H9 (cell line): ENCODE data around the gene BEND7. TPM values are rescaled to one million over a fixed set of nuclear protein-coding genes. Genes with fewer than 3 reads are reported as not detected.

Experiments used
- DNase-seq: peaks from one replicate; pipeline ENCODE4 v3.0.0-alpha.2; 2017
- H2AFZ ChIP-seq: one replicate; pipeline ENCODE4 v1.6.1; 2013; ENCODE audit warnings: mild to moderate bottlenecking, low read length, control low read depth, moderate library complexity
- H2AK5ac ChIP-seq: 2 replicates; pipeline ENCODE4 v1.6.1; 2013; ENCODE audit warnings: low read length, control low read depth, mixed read lengths; ENCODE audit not compliant: insufficient read length
- H2BK120ac ChIP-seq: one replicate; pipeline ENCODE4 v1.6.1; 2013; ENCODE audit warnings: low read depth, mild to moderate bottlenecking, low read length, control low read depth, inconsistent platforms; ENCODE audit not compliant: poor library complexity, severe bottlenecking
- H2BK12ac ChIP-seq: 2 replicates; pipeline ENCODE4 v1.6.1; 2013; ENCODE audit warnings: low read length, control low read depth, mixed read lengths, low read depth; ENCODE audit not compliant: insufficient read length
- H2BK15ac ChIP-seq: 2 replicates; pipeline ENCODE4 v1.6.1; 2013; ENCODE audit warnings: low read depth, low read length, control low read depth
- H2BK20ac ChIP-seq: one replicate; pipeline ENCODE4 v1.6.1; 2013; ENCODE audit warnings: low read depth, mild to moderate bottlenecking, low read length, control low read depth, inconsistent platforms; ENCODE audit not compliant: poor library complexity, severe bottlenecking
- H2BK5ac ChIP-seq: 2 replicates; pipeline ENCODE4 v1.6.1; 2013; ENCODE audit warnings: low read length, control low read depth, mixed read lengths; ENCODE audit not compliant: insufficient read length
- H3K14ac ChIP-seq: 2 replicates; pipeline ENCODE4 v1.6.1; 2013; ENCODE audit warnings: low read length, control low read depth; ENCODE audit not compliant: insufficient read depth
- H3K18ac ChIP-seq: 2 replicates; pipeline ENCODE4 v1.6.1; 2013; ENCODE audit warnings: low read depth, mild to moderate bottlenecking, mixed read lengths, low read length, control low read depth; ENCODE audit not compliant: insufficient read length
- H3K23ac ChIP-seq: 2 replicates; pipeline ENCODE4 v1.6.1; 2013; ENCODE audit warnings: low read length, control low read depth, mixed read lengths, low read depth; ENCODE audit not compliant: insufficient read length
- H3K23me2 ChIP-seq: 2 replicates; pipeline ENCODE4 v1.6.1; 2013; ENCODE audit warnings: low read depth, mild to moderate bottlenecking, mixed read lengths, low read length, control low read depth; ENCODE audit not compliant: insufficient read length, poor library complexity, severe bottlenecking
- H3K27ac ChIP-seq: 2 replicates; pipeline ENCODE4 v1.5.1; 2013; ENCODE audit warnings: low read length, control low read depth, mixed read lengths, low read depth; ENCODE audit not compliant: insufficient read length
- H3K27me3 ChIP-seq: 2 replicates; pipeline ENCODE4 v1.6.1; 2013; ENCODE audit warnings: low read length, control low read depth, inconsistent platforms; ENCODE audit not compliant: insufficient read depth
- H3K4ac ChIP-seq: 2 replicates; pipeline ENCODE4 v1.6.1; 2013; ENCODE audit warnings: low read depth, mild to moderate bottlenecking, control low read depth, inconsistent platforms, low read length, moderate library complexity
- H3K4me1 ChIP-seq: 2 replicates; pipeline ENCODE4 v1.6.1; 2013; ENCODE audit warnings: low read length, control low read depth, inconsistent platforms; ENCODE audit not compliant: insufficient read depth
- H3K4me2 ChIP-seq: 2 replicates; pipeline ENCODE4 v1.6.1; 2013; ENCODE audit warnings: low read length, control low read depth, mixed read lengths; ENCODE audit not compliant: insufficient read length, insufficient read depth
- H3K56ac ChIP-seq: 2 replicates; pipeline ENCODE4 v1.6.1; 2013; ENCODE audit warnings: low read depth, mild to moderate bottlenecking, mixed read lengths, low read length, control low read depth; ENCODE audit not compliant: insufficient read length
- H3K79me1 ChIP-seq: 2 replicates; pipeline ENCODE4 v1.6.1; 2013; ENCODE audit warnings: low read depth, mild to moderate bottlenecking, moderate library complexity, low read length, control low read depth, inconsistent platforms; ENCODE audit not compliant: insufficient read depth, poor library complexity, severe bottlenecking
- H3K79me2 ChIP-seq: 2 replicates; pipeline ENCODE4 v1.6.1; 2013; ENCODE audit warnings: low read length, control low read depth, inconsistent platforms; ENCODE audit not compliant: insufficient read depth
- H3K9ac ChIP-seq: 2 replicates; pipeline ENCODE4 v1.6.1; 2013; ENCODE audit warnings: low read length, control low read depth, mixed read lengths; ENCODE audit not compliant: insufficient read length; ENCODE audit errors: extremely low read depth
- H3K9me3 ChIP-seq: one replicate; pipeline ENCODE4 v1.6.1; 2013; ENCODE audit warnings: low read depth, low read length, inconsistent platforms; ENCODE audit not compliant: control insufficient read depth
- H3T11ph ChIP-seq: one replicate; pipeline ENCODE4 v1.6.1; 2013; ENCODE audit warnings: mild to moderate bottlenecking, low read length, control low read depth, inconsistent platforms
- H4K20me1 ChIP-seq: one replicate; pipeline ENCODE4 v1.6.1; 2013; ENCODE audit not compliant: control insufficient read depth, insufficient read length, insufficient read depth
- H4K5ac ChIP-seq: 2 replicates; pipeline ENCODE4 v1.6.1; 2013; ENCODE audit warnings: low read depth, mild to moderate bottlenecking, mixed read lengths, low read length, control low read depth; ENCODE audit not compliant: insufficient read length
- H4K8ac ChIP-seq: replicated peaks from 2 replicates; pipeline ENCODE4 v1.6.1; 2013; ENCODE audit warnings: low read length, control low read depth, mixed read lengths, low read depth; ENCODE audit not compliant: insufficient read length
- H4K91ac ChIP-seq: 2 replicates; pipeline ENCODE4 v1.6.1; 2013; ENCODE audit warnings: low read depth, mild to moderate bottlenecking, moderate library complexity, mixed read lengths, low read length, control low read depth; ENCODE audit not compliant: insufficient read length
- H3K27ac Mint-ChIP-seq, 3 experiments: 2 replicates in 2 of 3; 3 replicates in 1 of 3; pipeline ENCODE4 v1.8.0; 2020 to 2021; ENCODE audit warnings: mixed read lengths in 3 of 3, mild to moderate bottlenecking in 1 of 3, moderate library complexity in 1 of 3
- H3K27me3 Mint-ChIP-seq: 2 replicates; pipeline ENCODE4 v1.8.0; 2021; ENCODE audit warnings: low read depth, mild to moderate bottlenecking, moderate library complexity, mixed read lengths
- H3K36me3 Mint-ChIP-seq, 3 experiments: 2 replicates in 2 of 3; 3 replicates in 1 of 3; pipeline ENCODE4 v1.8.0; 2020 to 2021; ENCODE audit warnings: low read depth in 3 of 3, mixed read lengths in 3 of 3; ENCODE audit not compliant: insufficient read depth in 1 of 3
- H3K4me1 Mint-ChIP-seq, 2 experiments: 2 replicates each; pipeline ENCODE4 v1.8.0; 2020; ENCODE audit warnings: mixed read lengths in 2 of 2
- H3K4me3 Mint-ChIP-seq, 2 experiments: 2 replicates in 1 of 2; 3 replicates in 1 of 2; pipeline ENCODE4 v1.8.0; 2020 to 2021; ENCODE audit warnings: mild to moderate bottlenecking in 2 of 2, mixed read lengths in 2 of 2, moderate library complexity in 1 of 2
- H3K9me3 Mint-ChIP-seq, 2 experiments: 2 replicates in 1 of 2; 3 replicates in 1 of 2; pipeline ENCODE4 v1.8.0; 2020; ENCODE audit warnings: mild to moderate bottlenecking in 2 of 2, mixed read lengths in 2 of 2, moderate library complexity in 1 of 2
- WGBS: extraction: QIAGEN DNeasy Blood & Tissue Kit; methylation state at CpG from one replicate; pipeline ENCODE4 v1.1.7; 2013; ENCODE audit warnings: missing lambda C conversion rate, low lambda C conversion rate, mixed read lengths; ENCODE audit not compliant: insufficient read length; ENCODE audit errors: extremely low coverage; 5-methylcytosine and 5-hydroxymethylcytosine counted together
- total RNA-seq: library from RNA; stranded (reverse); gene quantifications from 2 replicates; pipeline ENCODE4 v1.2.1, GENCODE V29; 2021
- TF ChIP-seq, protein P1 (sequence below): fragments of 200-600 bp; sonication (generic); conservative IDR thresholded peaks from 3 replicates; pipeline ENCODE4 v1.8.0; 2021; ENCODE audit warnings: antibody characterized with exemption, mild to moderate bottlenecking

Gene BEND7
- total RNA-seq, 1 experiment from 2014 or later: 17.7 TPM

DNA sequence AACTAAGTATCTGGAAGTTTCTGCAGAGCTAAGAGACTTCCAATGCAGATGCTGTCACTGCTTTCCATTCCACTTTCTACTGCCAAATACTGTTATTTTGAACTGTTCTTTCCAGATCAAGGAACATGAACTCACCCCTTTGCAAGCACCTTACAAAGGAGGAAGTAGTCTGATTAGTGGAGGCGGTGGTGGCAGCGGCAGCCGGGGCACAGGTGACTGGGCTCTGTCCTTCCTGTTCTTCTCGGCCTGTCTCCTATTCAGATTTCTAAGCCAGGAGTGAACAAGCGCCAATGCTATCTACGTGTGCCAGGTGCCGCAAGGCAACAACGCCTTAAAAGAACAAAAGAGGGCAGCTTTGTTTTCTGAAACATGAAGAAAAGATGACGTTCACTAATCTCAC lies 44.9 kb downstream of the BEND7 start:
- H2BK5ac ChIP-seq: no peak overlapping the region
- no peaks in the 10 kb centered on the region for H3K36me3 Mint-ChIP-seq
- DNase-seq: no peak
- H3K9me3 ChIP-seq: no peaks in the 10 kb centered on the region
- peaks cover under 1% of the 10 kb centered on the region in 2 experiments for H3K4me1 Mint-ChIP-seq
- H3K27me3 Mint-ChIP-seq: no peaks in the 10 kb centered on the region
- no peak overlapping the region for H2BK12ac ChIP-seq
- no peaks in the 10 kb centered on the region for H4K20me1 ChIP-seq
- no peak overlapping the region for H2BK120ac ChIP-seq
- H4K8ac ChIP-seq: no peak overlapping the region
- no peaks in the 10 kb centered on the region for H3K9me3 Mint-ChIP-seq
- TF ChIP-seq, protein P1, sequence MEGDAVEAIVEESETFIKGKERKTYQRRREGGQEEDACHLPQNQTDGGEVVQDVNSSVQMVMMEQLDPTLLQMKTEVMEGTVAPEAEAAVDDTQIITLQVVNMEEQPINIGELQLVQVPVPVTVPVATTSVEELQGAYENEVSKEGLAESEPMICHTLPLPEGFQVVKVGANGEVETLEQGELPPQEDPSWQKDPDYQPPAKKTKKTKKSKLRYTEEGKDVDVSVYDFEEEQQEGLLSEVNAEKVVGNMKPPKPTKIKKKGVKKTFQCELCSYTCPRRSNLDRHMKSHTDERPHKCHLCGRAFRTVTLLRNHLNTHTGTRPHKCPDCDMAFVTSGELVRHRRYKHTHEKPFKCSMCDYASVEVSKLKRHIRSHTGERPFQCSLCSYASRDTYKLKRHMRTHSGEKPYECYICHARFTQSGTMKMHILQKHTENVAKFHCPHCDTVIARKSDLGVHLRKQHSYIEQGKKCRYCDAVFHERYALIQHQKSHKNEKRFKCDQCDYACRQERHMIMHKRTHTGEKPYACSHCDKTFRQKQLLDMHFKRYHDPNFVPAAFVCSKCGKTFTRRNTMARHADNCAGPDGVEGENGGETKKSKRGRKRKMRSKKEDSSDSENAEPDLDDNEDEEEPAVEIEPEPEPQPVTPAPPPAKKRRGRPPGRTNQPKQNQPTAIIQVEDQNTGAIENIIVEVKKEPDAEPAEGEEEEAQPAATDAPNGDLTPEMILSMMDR: no peak
- H4K91ac ChIP-seq: no peak overlapping the region
- no peaks in the 10 kb centered on the region for H3K79me2 ChIP-seq
- no peaks in the 10 kb centered on the region for H3K4me1 ChIP-seq
- H3K27me3 ChIP-seq: no peaks in the 10 kb centered on the region
- H2AFZ ChIP-seq: no peak overlapping the region
- no peaks in the 10 kb centered on the region for H3K79me1 ChIP-seq
- H3K4me2 ChIP-seq: no peak overlapping the region
- H3K23me2 ChIP-seq: no peaks in the 10 kb centered on the region
- no peak overlapping the region for H3K27ac Mint-ChIP-seq
- no peak overlapping the region for H4K5ac ChIP-seq
- H2BK15ac ChIP-seq: no peak overlapping the region
- no peak overlapping the region for H3K56ac ChIP-seq
- no peak overlapping the region for H3K23ac ChIP-seq
- no peak overlapping the region for H3K18ac ChIP-seq
- no peak overlapping the region for H3K4ac ChIP-seq
- no CpG with 5 or more reads among the region's 9 CpGs for WGBS
- H3K14ac ChIP-seq: no peak overlapping the region
- no peak overlapping the region for H3K27ac ChIP-seq
- H3K9ac ChIP-seq: no peak overlapping the region
- H3K4me3 Mint-ChIP-seq: no peak overlapping the region
- H3T11ph ChIP-seq: no peak overlapping the region
- H2AK5ac ChIP-seq: no peak overlapping the region
- H2BK20ac ChIP-seq: no peak overlapping the region
